ENCODE results near the gene IGSF9. TPM values are rescaled to one million over a fixed set of nuclear protein-coding genes. Genes with fewer than 3 reads are reported as not detected.

Gene IGSF9
- total and polyA plus RNA-seq, 2 experiments from 2014 or later: 10.3 to 27.6 TPM

DNA sequence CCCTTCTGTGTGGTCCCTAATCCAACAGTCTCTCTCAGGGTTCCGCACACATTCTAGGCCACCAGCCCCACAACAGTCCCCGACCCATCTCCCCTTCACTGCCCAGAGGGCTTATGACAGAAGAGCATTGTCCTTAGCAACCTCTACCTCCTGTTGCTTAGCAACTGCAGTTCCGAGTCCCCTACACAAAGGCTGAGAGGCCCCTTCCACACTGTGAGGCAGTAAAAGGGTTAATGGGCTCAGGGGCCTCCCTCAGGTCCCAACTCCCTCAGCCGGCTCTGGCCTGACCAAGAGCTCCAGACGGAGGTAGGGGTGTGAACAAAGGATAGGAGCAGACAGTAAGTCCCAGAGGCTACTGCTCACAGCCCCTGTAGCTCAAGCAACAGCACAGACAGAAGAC lies 4.3 kb downstream of the IGSF9 start (continued):
- TF ChIP-seq, protein P1, sequence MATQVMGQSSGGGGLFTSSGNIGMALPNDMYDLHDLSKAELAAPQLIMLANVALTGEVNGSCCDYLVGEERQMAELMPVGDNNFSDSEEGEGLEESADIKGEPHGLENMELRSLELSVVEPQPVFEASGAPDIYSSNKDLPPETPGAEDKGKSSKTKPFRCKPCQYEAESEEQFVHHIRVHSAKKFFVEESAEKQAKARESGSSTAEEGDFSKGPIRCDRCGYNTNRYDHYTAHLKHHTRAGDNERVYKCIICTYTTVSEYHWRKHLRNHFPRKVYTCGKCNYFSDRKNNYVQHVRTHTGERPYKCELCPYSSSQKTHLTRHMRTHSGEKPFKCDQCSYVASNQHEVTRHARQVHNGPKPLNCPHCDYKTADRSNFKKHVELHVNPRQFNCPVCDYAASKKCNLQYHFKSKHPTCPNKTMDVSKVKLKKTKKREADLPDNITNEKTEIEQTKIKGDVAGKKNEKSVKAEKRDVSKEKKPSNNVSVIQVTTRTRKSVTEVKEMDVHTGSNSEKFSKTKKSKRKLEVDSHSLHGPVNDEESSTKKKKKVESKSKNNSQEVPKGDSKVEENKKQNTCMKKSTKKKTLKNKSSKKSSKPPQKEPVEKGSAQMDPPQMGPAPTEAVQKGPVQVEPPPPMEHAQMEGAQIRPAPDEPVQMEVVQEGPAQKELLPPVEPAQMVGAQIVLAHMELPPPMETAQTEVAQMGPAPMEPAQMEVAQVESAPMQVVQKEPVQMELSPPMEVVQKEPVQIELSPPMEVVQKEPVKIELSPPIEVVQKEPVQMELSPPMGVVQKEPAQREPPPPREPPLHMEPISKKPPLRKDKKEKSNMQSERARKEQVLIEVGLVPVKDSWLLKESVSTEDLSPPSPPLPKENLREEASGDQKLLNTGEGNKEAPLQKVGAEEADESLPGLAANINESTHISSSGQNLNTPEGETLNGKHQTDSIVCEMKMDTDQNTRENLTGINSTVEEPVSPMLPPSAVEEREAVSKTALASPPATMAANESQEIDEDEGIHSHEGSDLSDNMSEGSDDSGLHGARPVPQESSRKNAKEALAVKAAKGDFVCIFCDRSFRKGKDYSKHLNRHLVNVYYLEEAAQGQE (IDR thresholded peaks at IDR 0.05; ENCODE audit: unreplicated experiment): no peak

DNA sequence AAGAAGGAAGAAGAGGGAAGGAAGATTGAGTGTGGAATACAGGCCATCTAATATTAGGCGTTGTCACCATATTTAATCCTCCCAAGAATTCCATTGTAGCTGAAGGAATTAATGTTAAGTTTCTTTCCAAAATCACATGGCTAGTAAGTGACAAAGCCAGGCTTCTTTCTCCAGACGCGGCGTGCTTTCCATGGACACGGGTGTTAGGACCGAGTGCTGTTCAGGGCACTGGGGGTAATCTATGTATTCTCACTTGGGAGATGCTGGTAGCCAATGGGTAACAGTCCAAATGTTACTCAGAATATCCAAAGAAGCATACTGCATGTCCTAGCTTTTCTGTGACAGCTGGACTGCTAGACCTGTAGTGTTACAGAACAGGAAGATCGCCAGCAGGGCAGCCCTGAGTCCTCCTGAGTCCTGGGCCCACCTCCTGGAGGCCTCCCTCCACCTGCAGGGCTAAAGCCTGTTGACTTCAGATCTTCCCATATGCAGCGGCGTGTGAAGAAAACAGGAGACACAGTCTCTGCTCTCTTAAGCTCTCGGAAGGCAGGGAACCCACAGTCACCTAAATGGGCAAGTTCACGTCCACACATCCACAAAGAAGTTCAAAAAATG lies 5.3 kb downstream of the IGSF9 start:
- no peaks in the 10 kb centered on the region for H3F3A ChIP-seq (replicated peaks; ENCODE audit: low read depth)
- H3K9me2 ChIP-seq (ENCODE audit: insufficient read depth): no peaks in the 10 kb centered on the region
- peaks cover 4% of the 10 kb centered on the region; the same call in 1 of the 2 replicates for H4K20me1 ChIP-seq (replicated peaks; ENCODE audit: insufficient read depth)
- H3K4me1 ChIP-seq (ENCODE audit: insufficient read depth): peaks cover 30% of the 10 kb centered on the region
- Mint-ChIP-seq H3K4me1 (peaks cover 52% of the 10 kb centered on the region), H3K9me3 (no peaks in the 10 kb centered on the region), H3K4me3 (no peak overlapping the region), H3K27me3 (ENCODE audit: insufficient read depth, low read depth, poor library complexity) (peaks cover 21% of the 10 kb centered on the region), H3K27ac (no peak overlapping the region), H3K36me3 (ENCODE audit: low read depth) (peaks cover 33% of the 10 kb centered on the region)
- 0 out of 2 replicates have a peak, but pooled peaks cover 7% of the 10 kb centered on the region for H3K36me3 ChIP-seq (ENCODE audit: insufficient read depth)
- no peak for DNase-seq (ENCODE audit: low spot score)
- no peak overlapping the region for H2AFZ ChIP-seq
- H3K4me3 ChIP-seq: no peak overlapping the region
- H3K4me2 ChIP-seq: no peak overlapping the region
- peaks cover 17% of the 10 kb centered on the region; the same call in 1 of the 2 replicates for H3K79me2 ChIP-seq (replicated peaks; ENCODE audit: insufficient read depth)
- H3K27me3 ChIP-seq (ENCODE audit: insufficient read depth): no peaks in the 10 kb centered on the region
- no peak overlapping the region for H3K27ac ChIP-seq (ENCODE audit: low read depth)
- no peak for ATAC-seq
- no peak for TF ChIP-seq EZH2phosphoT487 (IDR thresholded peaks at IDR 0.05; ENCODE audit: unreplicated experiment)
- TF ChIP-seq, protein P1 (IDR thresholded peaks at IDR 0.05; ENCODE audit: unreplicated experiment): no peak
- TF ChIP-seq JUNB (IDR thresholded peaks at IDR 0.05; ENCODE audit: unreplicated experiment): no peak
- TF ChIP-seq, protein P2, sequence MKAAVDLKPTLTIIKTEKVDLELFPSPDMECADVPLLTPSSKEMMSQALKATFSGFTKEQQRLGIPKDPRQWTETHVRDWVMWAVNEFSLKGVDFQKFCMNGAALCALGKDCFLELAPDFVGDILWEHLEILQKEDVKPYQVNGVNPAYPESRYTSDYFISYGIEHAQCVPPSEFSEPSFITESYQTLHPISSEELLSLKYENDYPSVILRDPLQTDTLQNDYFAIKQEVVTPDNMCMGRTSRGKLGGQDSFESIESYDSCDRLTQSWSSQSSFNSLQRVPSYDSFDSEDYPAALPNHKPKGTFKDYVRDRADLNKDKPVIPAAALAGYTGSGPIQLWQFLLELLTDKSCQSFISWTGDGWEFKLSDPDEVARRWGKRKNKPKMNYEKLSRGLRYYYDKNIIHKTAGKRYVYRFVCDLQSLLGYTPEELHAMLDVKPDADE (IDR thresholded peaks at IDR 0.05): no peak
- TF ChIP-seq EZH2 (IDR thresholded peaks at IDR 0.05; ENCODE audit: low read depth, unreplicated experiment): no peak
- TF ChIP-seq, protein P3, sequence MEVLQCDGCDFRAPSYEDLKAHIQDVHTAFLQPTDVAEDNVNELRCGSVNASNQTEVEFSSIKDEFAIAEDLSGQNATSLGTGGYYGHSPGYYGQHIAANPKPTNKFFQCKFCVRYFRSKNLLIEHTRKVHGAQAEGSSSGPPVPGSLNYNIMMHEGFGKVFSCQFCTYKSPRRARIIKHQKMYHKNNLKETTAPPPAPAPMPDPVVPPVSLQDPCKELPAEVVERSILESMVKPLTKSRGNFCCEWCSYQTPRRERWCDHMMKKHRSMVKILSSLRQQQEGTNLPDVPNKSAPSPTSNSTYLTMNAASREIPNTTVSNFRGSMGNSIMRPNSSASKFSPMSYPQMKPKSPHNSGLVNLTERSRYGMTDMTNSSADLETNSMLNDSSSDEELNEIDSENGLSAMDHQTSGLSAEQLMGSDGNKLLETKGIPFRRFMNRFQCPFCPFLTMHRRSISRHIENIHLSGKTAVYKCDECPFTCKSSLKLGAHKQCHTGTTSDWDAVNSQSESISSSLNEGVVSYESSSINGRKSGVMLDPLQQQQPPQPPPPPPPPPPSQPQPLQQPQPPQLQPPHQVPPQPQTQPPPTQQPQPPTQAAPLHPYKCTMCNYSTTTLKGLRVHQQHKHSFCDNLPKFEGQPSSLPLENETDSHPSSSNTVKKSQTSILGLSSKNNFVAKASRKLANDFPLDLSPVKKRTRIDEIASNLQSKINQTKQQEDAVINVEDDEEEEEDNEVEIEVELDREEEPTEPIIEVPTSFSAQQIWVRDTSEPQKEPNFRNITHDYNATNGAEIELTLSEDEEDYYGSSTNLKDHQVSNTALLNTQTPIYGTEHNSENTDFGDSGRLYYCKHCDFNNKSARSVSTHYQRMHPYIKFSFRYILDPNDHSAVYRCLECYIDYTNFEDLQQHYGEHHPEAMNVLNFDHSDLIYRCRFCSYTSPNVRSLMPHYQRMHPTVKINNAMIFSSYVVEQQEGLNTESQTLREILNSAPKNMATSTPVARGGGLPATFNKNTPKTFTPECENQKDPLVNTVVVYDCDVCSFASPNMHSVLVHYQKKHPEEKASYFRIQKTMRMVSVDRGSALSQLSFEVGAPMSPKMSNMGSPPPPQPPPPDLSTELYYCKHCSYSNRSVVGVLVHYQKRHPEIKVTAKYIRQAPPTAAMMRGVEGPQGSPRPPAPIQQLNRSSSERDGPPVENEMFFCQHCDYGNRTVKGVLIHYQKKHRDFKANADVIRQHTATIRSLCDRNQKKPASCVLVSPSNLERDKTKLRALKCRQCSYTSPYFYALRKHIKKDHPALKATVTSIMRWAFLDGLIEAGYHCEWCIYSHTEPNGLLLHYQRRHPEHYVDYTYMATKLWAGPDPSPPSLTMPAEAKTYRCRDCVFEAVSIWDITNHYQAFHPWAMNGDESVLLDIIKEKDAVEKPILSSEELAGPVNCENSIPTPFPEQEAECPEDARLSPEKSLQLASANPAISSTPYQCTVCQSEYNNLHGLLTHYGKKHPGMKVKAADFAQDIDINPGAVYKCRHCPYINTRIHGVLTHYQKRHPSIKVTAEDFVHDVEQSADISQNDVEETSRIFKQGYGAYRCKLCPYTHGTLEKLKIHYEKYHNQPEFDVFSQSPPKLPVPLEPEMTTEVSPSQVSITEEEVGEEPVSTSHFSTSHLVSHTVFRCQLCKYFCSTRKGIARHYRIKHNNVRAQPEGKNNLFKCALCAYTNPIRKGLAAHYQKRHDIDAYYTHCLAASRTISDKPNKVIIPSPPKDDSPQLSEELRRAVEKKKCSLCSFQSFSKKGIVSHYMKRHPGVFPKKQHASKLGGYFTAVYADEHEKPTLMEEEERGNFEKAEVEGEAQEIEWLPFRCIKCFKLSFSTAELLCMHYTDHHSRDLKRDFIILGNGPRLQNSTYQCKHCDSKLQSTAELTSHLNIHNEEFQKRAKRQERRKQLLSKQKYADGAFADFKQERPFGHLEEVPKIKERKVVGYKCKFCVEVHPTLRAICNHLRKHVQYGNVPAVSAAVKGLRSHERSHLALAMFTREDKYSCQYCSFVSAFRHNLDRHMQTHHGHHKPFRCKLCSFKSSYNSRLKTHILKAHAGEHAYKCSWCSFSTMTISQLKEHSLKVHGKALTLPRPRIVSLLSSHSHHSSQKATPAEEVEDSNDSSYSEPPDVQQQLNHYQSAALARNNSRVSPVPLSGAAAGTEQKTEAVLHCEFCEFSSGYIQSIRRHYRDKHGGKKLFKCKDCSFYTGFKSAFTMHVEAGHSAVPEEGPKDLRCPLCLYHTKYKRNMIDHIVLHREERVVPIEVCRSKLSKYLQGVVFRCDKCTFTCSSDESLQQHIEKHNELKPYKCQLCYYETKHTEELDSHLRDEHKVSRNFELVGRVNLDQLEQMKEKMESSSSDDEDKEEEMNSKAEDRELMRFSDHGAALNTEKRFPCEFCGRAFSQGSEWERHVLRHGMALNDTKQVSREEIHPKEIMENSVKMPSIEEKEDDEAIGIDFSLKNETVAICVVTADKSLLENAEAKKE (CRISPR knock-in tag; IDR thresholded peaks at IDR 0.05): no peak
- no peak for TF ChIP-seq POLR2AphosphoS5 (IDR thresholded peaks at IDR 0.05; ENCODE audit: low read depth)
- TF ChIP-seq NANOG (IDR thresholded peaks at IDR 0.05; ENCODE audit: borderline replicate concordance): no peak
- no peak for TF ChIP-seq ZNF114 (CRISPR knock-in tag; IDR thresholded peaks at IDR 0.05)
- TF ChIP-seq STAT1 (IDR thresholded peaks at IDR 0.05; ENCODE audit: unreplicated experiment): no peak
